CD4-positive, alpha-beta T cell (primary cell): ENCODE results near the gene PEX10. TPM values are rescaled to one million over a fixed set of nuclear protein-coding genes. Genes with fewer than 3 reads are reported as not detected.
"Not testable (repeated sequence)": the region's sequence is repeated elsewhere in the genome, so short reads cannot be mapped to it uniquely, and the experiment has no call there.

Source experiments
- ATAC-seq: fragments of 200-7000 bp; cut with Tn5 transposase; one replicate; pipeline ENCODE4 v1.10.0; 2022; ENCODE audit warnings: mild to moderate bottlenecking; ENCODE audit not compliant: poor library complexity
- CTCF ChIA-PET: fragments of 350-600 bp; sonication (Branson Sonifier 250); formaldehyde crosslinking; loops from one replicate; lab custom pipeline; 2021; ENCODE audit warnings: antibody characterized with exemption, inconsistent platforms; lab: Charles Lee
- POLR2A ChIA-PET: fragments of 350-600 bp; sonication (Branson Sonifier 250); formaldehyde crosslinking; loops from one replicate; lab custom pipeline; 2021; ENCODE audit warnings: antibody characterized with exemption, inconsistent platforms; lab: Charles Lee
- DNase-seq, 14 experiments: peaks; one replicate each; pipeline ENCODE4 v3.0.0-alpha.2; 2013 to 2020; ENCODE audit warnings: mixed read lengths in 2 of 14
- H3K27ac ChIP-seq, 2 donors: one replicate each; pipeline versions ENCODE4 v1.5.1 to v1.7.0; 2013; ENCODE audit warnings: low read length in 2 of 2, low read depth in 1 of 2, mild to moderate bottlenecking in 1 of 2
- H3K27me3 ChIP-seq, 2 experiments: 1 replicate in 1 of 2; 2 replicates in 1 of 2; pipeline versions ENCODE4 v1.6.1 to v1.7.0; 2013; ENCODE audit warnings: low read length in 2 of 2, control low read depth in 1 of 2, mild to moderate bottlenecking in 1 of 2, moderate library complexity in 1 of 2; ENCODE audit not compliant: insufficient read depth in 2 of 2, control insufficient read depth in 1 of 2
- H3K36me3 ChIP-seq: one replicate; pipeline ENCODE4 v1.6.1; 2013; ENCODE audit warnings: low read length, control low read depth; ENCODE audit not compliant: insufficient read depth
- H3K4me1 ChIP-seq: one replicate; pipeline ENCODE4 v1.6.1; 2013; ENCODE audit warnings: low read length, control low read depth; ENCODE audit not compliant: insufficient read depth
- H3K4me3 ChIP-seq: one replicate; pipeline ENCODE4 v1.5.1; 2013; ENCODE audit warnings: mild to moderate bottlenecking, low read length, moderate library complexity
- H3K9me3 ChIP-seq, 2 experiments: 1 replicate in 1 of 2; 2 replicates in 1 of 2; pipeline versions ENCODE4 v1.6.1 to v1.7.0; 2013; ENCODE audit warnings: low read length in 2 of 2, mild to moderate bottlenecking in 2 of 2, control low read depth in 1 of 2, moderate library complexity in 1 of 2; ENCODE audit not compliant: control insufficient read depth in 1 of 2, insufficient read depth in 1 of 2
- H3K27ac Mint-ChIP-seq: one replicate; pipeline ENCODE4 v1.8.0; 2020; ENCODE audit warnings: mixed read lengths
- H3K27me3 Mint-ChIP-seq: one replicate; pipeline ENCODE4 v1.8.0; 2021; ENCODE audit warnings: mixed read lengths
- H3K36me3 Mint-ChIP-seq: one replicate; pipeline ENCODE4 v1.8.0; 2021; ENCODE audit warnings: low read depth, mixed read lengths
- H3K4me1 Mint-ChIP-seq: one replicate; pipeline ENCODE4 v1.8.0; 2021; ENCODE audit warnings: low read depth, mixed read lengths
- H3K4me3 Mint-ChIP-seq: one replicate; pipeline ENCODE4 v1.8.0; 2020; ENCODE audit warnings: mild to moderate bottlenecking, mixed read lengths
- H3K9me3 Mint-ChIP-seq: one replicate; pipeline ENCODE4 v1.8.0; 2020; ENCODE audit warnings: mixed read lengths
- intact Hi-C, 2 experiments: fragments of 100-400 bp; cut with DNase I in 1 of 2; cut with micrococcal nuclease in 1 of 2; formaldehyde crosslinking; loops; one replicate each; pipeline versions ENCODE4 v1.15.1 to v1.9.0; 2023 to 2025; cut with DNase I, micrococcal nuclease
- total RNA-seq, 174 experiments: library from RNA in 2 of 174; stranded (reverse) in 2 of 174; gene quantifications; one replicate each; pipeline ENCODE4 v1.2.3 and lab custom pipeline; 2021 to 2026
- TF ChIP-seq, protein P1 (sequence below): fragments of 200-600 bp; IDR thresholded peaks from one replicate; pipeline ENCODE4 v1.8.0; 2022; ENCODE audit warnings: antibody characterized with exemption, mild to moderate bottlenecking

PEX10 gene
- total RNA-seq, 2 experiments from 2014 or later: 12.0 to 12.5 TPM

DNA sequence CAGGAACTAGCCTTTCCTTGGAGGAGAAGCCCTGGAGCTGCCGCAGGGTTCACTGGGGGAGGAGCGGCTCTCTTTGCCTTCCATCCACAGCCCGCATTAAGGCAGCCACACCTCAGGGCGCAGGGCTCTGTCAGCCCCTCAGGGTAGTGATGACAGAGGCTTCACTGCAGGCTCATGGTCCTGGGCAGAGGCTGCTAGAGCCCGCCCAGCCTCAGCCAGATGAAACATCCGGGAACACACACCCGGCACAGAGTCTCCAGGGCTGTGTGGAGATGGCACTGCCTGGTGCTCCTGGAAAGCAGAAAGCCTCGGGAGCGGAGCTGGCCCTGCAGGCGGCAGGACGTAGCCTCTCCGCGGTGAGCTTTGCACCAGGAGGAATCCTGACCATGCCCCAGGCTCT is 29.4 kb upstream of the PEX10 start:
- Histone ChIP-seq H3K4me3 (no peak overlapping the region), H3K36me3 (no peaks in the 10 kb centered on the region), H3K27ac (no peak overlapping the region), H3K27me3 (peaks cover 21 to 28% of the 10 kb centered on the region in 2 experiments), H3K4me1 (peaks cover 11% of the 10 kb centered on the region), H3K9me3 (peaks cover 0 to 7% of the 10 kb centered on the region in 2 experiments)
- peaks cover 5% of the 10 kb centered on the region for H3K36me3 Mint-ChIP-seq
- H3K9me3 Mint-ChIP-seq: no peaks in the 10 kb centered on the region
- POLR2A ChIA-PET: no interaction called here
- no peak overlapping the region for H3K27ac Mint-ChIP-seq
- CTCF ChIA-PET: no interaction called here
- DNase-seq (no peak), ATAC-seq (no peak)
- H3K4me3 Mint-ChIP-seq: no peak overlapping the region
- TF ChIP-seq, protein P1, sequence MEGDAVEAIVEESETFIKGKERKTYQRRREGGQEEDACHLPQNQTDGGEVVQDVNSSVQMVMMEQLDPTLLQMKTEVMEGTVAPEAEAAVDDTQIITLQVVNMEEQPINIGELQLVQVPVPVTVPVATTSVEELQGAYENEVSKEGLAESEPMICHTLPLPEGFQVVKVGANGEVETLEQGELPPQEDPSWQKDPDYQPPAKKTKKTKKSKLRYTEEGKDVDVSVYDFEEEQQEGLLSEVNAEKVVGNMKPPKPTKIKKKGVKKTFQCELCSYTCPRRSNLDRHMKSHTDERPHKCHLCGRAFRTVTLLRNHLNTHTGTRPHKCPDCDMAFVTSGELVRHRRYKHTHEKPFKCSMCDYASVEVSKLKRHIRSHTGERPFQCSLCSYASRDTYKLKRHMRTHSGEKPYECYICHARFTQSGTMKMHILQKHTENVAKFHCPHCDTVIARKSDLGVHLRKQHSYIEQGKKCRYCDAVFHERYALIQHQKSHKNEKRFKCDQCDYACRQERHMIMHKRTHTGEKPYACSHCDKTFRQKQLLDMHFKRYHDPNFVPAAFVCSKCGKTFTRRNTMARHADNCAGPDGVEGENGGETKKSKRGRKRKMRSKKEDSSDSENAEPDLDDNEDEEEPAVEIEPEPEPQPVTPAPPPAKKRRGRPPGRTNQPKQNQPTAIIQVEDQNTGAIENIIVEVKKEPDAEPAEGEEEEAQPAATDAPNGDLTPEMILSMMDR: no peak
- H3K4me1 Mint-ChIP-seq: peaks cover 4% of the 10 kb centered on the region
- intact Hi-C loops: no loop called here
- H3K27me3 Mint-ChIP-seq: peaks cover 19% of the 10 kb centered on the region

DNA sequence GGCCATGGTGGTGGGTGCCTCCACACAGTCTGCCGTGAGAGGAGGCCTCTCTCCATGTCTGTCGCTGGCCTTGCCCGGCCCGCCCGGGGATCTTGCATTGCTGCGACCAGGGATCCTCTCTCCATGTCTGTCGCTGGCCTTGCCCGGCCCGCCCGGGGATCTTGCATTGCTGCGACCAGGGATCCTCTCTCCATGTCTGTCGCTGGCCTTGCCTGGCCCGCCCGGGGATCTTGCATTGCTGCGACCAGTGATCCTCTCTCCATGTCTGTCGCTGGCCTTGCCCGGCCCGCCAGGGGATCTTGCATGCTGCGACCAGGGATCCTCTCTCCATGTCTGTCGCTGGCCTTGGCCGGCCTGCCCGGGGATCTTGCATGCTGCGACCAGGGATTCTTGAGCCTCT is 28.0 kb upstream of the PEX10 start:
- Histone ChIP-seq H3K9me3 (peaks cover 0 to 14% of the 10 kb centered on the region in 2 experiments), H3K27me3 (peaks cover 21 to 28% of the 10 kb centered on the region in 2 experiments), H3K4me1 (peaks cover 12% of the 10 kb centered on the region)
- H3K36me3 Mint-ChIP-seq, H3K4me3 ChIP-seq, H3K9me3 Mint-ChIP-seq, H3K36me3 ChIP-seq, ATAC-seq, DNase-seq, H3K4me1 Mint-ChIP-seq, H3K27ac ChIP-seq, H3K4me3 Mint-ChIP-seq, CTCF ChIA-PET, intact Hi-C loops, H3K27ac Mint-ChIP-seq, POLR2A ChIA-PET: not testable (repeated sequence)
- H3K27me3 Mint-ChIP-seq: peaks cover 19% of the 10 kb centered on the region

DNA sequence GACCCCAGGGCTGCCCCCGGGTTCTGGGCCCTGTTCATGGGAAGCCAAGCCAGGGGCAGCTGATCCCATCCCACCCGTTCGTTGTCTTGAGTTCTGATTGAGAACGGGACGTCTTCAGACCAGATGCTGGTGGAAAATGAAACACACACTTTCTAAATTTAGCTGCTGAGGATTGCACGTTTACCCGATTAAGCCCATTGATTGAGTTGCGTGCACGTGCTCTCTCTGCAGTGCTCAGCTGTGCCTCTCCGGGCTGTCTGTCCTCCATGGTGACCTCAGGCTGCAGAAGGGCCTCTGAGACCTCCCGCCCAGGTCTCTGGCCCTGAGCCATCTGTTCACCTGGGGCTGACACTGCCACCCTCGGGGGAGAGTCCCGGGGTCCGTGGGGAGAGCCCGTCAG is 27.0 kb upstream of the PEX10 start:
- peaks cover 19% of the 10 kb centered on the region for H3K27me3 Mint-ChIP-seq
- peaks cover 5% of the 10 kb centered on the region for H3K36me3 Mint-ChIP-seq
- H3K4me1 Mint-ChIP-seq: peaks cover 4% of the 10 kb centered on the region
- no peak overlapping the region for H3K4me3 Mint-ChIP-seq
- ATAC-seq (no peak), DNase-seq (no peak)
- peaks cover 16 to 24% of the 10 kb centered on the region in 2 experiments for H3K27me3 ChIP-seq
- peaks cover 14% of the 10 kb centered on the region for H3K4me1 ChIP-seq
- no peak overlapping the region for H3K27ac ChIP-seq
- H3K36me3 ChIP-seq: no peaks in the 10 kb centered on the region
- no peak overlapping the region for H3K27ac Mint-ChIP-seq
- CTCF ChIA-PET: no interaction called here
- intact Hi-C loops: no loop called here
- H3K4me3 ChIP-seq: no peak overlapping the region
- TF ChIP-seq, protein P1: no peak
- H3K9me3 ChIP-seq: peaks cover 0 to 14% of the 10 kb centered on the region in 2 experiments
- POLR2A ChIA-PET: no interaction called here
- H3K9me3 Mint-ChIP-seq: no peaks in the 10 kb centered on the region

DNA sequence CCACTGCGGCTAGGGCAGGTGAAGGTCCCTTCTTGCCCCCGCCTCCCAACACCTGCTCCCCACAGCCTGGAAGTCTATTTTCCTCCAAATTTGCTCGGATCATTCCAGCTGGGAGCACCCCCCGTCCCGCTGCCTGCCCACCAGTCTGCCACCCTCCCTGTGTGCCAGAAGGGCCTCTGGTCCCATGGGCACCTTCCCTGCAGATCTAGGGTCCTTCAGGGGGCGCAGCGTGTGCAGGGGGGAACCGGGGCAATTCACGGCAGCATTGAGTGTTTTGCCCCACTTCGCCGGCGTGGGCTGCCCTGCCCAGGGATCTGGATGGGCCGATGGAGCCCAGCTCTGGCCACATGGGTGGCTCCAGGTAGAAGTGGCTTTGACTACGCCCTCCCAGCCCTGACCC is 26.3 kb upstream of the PEX10 start:
- H3K4me1 ChIP-seq: peaks cover 8% of the 10 kb centered on the region
- CTCF ChIA-PET: no interaction called here
- Mint-ChIP-seq H3K4me1 (peaks cover 4% of the 10 kb centered on the region), H3K4me3 (no peak overlapping the region), H3K27me3 (peaks cover 19% of the 10 kb centered on the region), H3K9me3 (no peaks in the 10 kb centered on the region), H3K27ac (no peak overlapping the region), H3K36me3 (peaks cover 5% of the 10 kb centered on the region)
- no peak overlapping the region for H3K4me3 ChIP-seq
- TF ChIP-seq, protein P1: no peak
- H3K27ac ChIP-seq: no peak overlapping the region
- H3K27me3 ChIP-seq: peaks cover 12 to 19% of the 10 kb centered on the region in 2 experiments
- no peak for DNase-seq
- ATAC-seq: no peak
- peaks cover 3% of the 10 kb centered on the region for H3K36me3 ChIP-seq
- intact Hi-C loops: no loop called here
- POLR2A ChIA-PET: no interaction called here
- H3K9me3 ChIP-seq: peaks cover 0 to 14% of the 10 kb centered on the region in 2 experiments
